SK-N-MC (cell line): ENCODE data around the gene HS2ST1.

Experiments
- DNase-seq: peaks from one replicate; pipeline ENCODE4 v3.0.0-alpha.2; 2011; ENCODE audit warnings: low read depth, low spot score
- H3K27ac ChIP-seq: fragments of 200-600 bp; sonication (generic); 2 replicates; pipeline ENCODE4 v1.5.1; 2016; ENCODE audit warnings: mixed run types
- H3K36me3 ChIP-seq: fragments of 200-600 bp; sonication (generic); 2 replicates; pipeline ENCODE4 v1.6.1; 2017; ENCODE audit warnings: antibody characterized with exemption, low read length, mixed read lengths; ENCODE audit not compliant: insufficient read depth
- H3K4me3 ChIP-seq: fragments of 200-600 bp; sonication (generic); 2 replicates; pipeline ENCODE4 v1.5.1; 2016
- H3K9ac ChIP-seq: fragments of 200-600 bp; sonication (generic); 2 replicates; pipeline ENCODE4 v1.8.0; 2017; ENCODE audit warnings: mixed run types, mixed read lengths; ENCODE audit not compliant: insufficient read length
- H3K9me3 ChIP-seq: fragments of 200-600 bp; sonication (generic); 2 replicates; pipeline ENCODE4 v1.6.1; 2017; ENCODE audit warnings: low read depth, mild to moderate bottlenecking, antibody characterized with exemption, low read length, moderate library complexity, mixed read lengths
- EZH2 ChIP-seq: fragments of 200-600 bp; sonication (generic); IDR thresholded peaks from one replicate; pipeline ENCODE4 v1.6.1; 2017; ENCODE audit warnings: antibody characterized with exemption
- FOXP2 ChIP-seq: optimal IDR thresholded peaks from 2 replicates; pipeline ENCODE3; 2011; ENCODE audit warnings: mild to moderate bottlenecking, moderate library complexity; ENCODE audit not compliant: insufficient read depth; ENCODE audit errors: extremely low read length, control extremely low read depth
- POLR2AphosphoS5 ChIP-seq: IDR thresholded peaks from 2 replicates; pipeline ENCODE4 v1.6.1; 2012; ENCODE audit warnings: mild to moderate bottlenecking, low read depth, low read length, borderline replicate concordance

Gene HS2ST1

DNA sequence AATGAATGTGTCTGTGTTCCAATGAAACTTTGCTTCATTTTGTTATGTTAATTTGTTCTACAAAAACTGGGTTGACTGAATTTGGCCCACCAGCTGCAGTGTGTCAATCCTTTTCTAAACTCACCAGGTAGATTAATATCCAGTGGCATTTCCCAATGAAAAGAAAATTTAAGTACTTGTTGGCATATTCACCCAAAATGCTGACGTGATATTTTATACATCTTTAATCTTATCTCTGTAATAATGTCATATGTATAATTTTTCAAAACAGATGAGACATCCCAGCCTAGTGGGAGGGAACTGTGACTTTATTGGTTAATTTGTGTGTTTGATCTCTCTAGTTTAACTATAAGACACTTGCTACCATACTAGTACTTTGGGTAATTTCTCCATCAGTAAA, 8.6 kb upstream of the HS2ST1 start:
- Histone ChIP-seq H3K9ac (no peak overlapping the region), H3K36me3 (peaks cover 68% of the 10 kb centered on the region), H3K9me3 (no peaks in the 10 kb centered on the region), H3K4me3 (no peak overlapping the region), H3K27ac (no peak overlapping the region)
- TF ChIP-seq EZH2 (no peak), FOXP2 (no peak), POLR2AphosphoS5 (no peak)
- no peak for DNase-seq

GRCh38 chr1:86906419-86906818, 8.0 kb upstream of the HS2ST1 start:
- Histone ChIP-seq H3K27ac (no peak overlapping the region), H3K4me3 (no peak overlapping the region), H3K9ac (no peak overlapping the region), H3K9me3 (no peaks in the 10 kb centered on the region), H3K36me3 (peaks cover 68% of the 10 kb centered on the region)
- no peak for TF ChIP-seq EZH2
- TF ChIP-seq FOXP2: no peak
- TF ChIP-seq POLR2AphosphoS5: no peak
- peak; percentile 37 for DNase-seq

DNA sequence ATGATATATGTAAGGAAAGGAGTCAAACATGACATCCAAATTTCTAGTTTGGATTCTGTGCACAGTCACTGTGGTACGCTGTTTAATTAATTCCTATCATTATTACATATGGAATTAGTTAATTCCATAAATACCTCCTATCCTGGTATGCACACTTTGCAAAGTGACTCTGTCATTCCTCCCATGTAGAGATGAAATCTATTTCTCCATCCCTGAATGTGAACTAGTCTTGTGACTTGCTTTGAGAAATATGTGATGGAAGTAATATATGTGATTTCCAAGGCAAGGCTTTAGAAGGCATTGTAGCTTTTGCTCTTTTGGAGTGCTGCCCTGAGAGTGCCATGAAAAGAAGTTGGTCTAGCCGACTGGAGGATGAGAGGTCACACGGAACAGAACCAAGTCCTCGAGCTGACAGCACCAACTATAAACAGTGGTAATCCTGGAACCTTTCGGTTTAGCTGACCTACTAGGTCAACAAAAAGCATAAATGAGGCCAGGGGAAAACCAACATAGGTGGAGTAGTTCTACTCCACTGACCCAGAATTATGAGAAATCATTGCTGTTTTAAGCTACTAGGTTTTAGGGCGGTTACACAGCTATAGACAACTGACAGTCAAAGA, 2.0 kb upstream of the HS2ST1 start:
- H3K9me3 ChIP-seq: no peaks in the 10 kb centered on the region
- no peak for DNase-seq
- peak overlapping the region; percentile 98 for H3K4me3 ChIP-seq
- H3K36me3 ChIP-seq: peaks cover 40% of the 10 kb centered on the region
- TF ChIP-seq EZH2 (no peak), POLR2AphosphoS5 (no peak), FOXP2 (no peak)
- peak overlapping the region; percentile 99 for H3K9ac ChIP-seq
- no peak overlapping the region for H3K27ac ChIP-seq

DNA sequence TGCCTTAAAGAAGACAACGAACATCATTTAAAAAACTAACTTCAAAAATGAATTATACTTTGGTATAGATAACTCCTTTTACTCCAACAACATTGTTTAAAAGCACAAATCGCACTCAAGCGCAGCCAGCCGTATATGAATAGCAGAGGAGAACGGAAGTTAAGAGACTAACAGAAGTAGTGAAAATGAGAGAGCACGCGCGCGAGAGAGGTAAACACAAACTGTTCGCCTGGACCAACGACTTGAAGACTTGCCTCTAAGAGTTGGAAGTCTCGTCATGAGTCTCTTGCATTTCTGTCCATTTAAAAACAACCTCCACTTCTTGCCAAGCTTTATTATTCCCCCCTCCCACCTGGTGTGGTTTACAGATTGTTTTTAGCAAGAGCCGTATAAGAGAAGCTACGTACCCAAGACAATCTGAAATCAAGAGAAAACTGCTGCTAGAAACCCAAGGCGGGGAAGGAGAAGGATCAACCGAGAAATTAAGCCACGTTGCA, 988 bp upstream of the HS2ST1 start:
- DNase-seq: peak; percentile 18
- no peaks in the 10 kb centered on the region for H3K9me3 ChIP-seq
- H3K36me3 ChIP-seq: peaks cover 29% of the 10 kb centered on the region
- peak overlapping the region; percentile 99 for H3K9ac ChIP-seq
- no peak for TF ChIP-seq POLR2AphosphoS5
- TF ChIP-seq FOXP2: no peak
- TF ChIP-seq EZH2: no peak
- peak overlapping the region; percentile 98 for H3K4me3 ChIP-seq
- peak overlapping the region; percentile 93 for H3K27ac ChIP-seq

- Histone ChIP-seq H3K9me3 (no peaks in the 10 kb centered on the region), H3K36me3 (peaks cover 23% of the 10 kb centered on the region), H3K4me3 (peak within 1 kb of the TSS; percentile 98), H3K9ac (peak within 1 kb of the TSS; percentile 99), H3K27ac (peak within 1 kb of the TSS; percentile 93)
- DNase-seq: peak; percentile 100
- TF ChIP-seq EZH2 (no peak), FOXP2 (no peak), POLR2AphosphoS5 (peak; percentile 98)
These were observed 387 bp upstream of the HS2ST1 start, which contains the start of gene SELENOF for GRCh38 chr1:86913896-86914600. Gene SELENOF (minus strand): TSS chr1:86914126. CDS start chr1:86914111, 15 bp downstream.

DNA sequence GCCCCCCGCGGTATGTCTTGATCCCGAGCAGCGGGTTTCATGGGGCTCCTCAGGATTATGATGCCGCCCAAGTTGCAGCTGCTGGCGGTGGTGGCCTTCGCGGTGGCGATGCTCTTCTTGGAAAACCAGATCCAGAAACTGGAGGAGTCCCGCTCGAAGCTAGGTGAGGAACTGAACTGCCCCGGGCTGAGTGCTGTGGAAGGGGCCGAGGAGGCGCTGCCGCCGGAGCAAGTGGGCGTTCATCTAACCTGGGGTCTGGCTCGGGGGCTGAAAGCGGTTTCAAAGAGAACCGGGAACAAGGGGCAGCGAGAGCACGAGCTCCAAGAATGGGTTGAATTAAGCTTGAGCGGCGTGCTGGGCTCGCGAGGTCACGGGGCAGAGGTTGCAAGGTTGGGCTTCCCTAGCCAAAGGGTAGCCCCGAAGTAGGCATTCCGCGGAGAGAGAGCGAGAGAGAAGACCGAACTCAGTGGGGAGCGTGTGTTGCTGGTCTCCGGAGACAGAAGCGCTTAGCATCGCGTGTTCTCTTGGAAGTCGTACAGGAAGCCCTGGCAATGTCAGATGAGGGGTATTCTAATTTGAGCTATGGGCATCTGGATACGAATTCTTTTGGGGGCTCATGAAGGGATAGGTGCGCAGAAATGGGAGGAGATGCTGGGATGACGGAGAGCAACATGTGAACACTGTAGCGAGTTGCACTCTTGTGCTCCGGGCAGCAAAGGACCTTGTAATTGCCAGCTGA, 732 bp downstream of the HS2ST1 start:
- TF ChIP-seq EZH2 (no peak), FOXP2 (no peak), POLR2AphosphoS5 (no peak)
- DNase-seq: peak; percentile 16
- Histone ChIP-seq H3K27ac (no peak overlapping the region), H3K4me3 (peak overlapping the region; percentile 93), H3K9me3 (no peaks in the 10 kb centered on the region), H3K9ac (peak overlapping the region; percentile 76), H3K36me3 (peaks cover 13% of the 10 kb centered on the region)

- Histone ChIP-seq H3K9ac (peak overlapping the region; percentile 76), H3K4me3 (peak overlapping the region; percentile 93), H3K9me3 (no peaks in the 10 kb centered on the region), H3K27ac (no peak overlapping the region), H3K36me3 (peaks cover 8% of the 10 kb centered on the region)
- no peak for TF ChIP-seq POLR2AphosphoS5
- no peak for TF ChIP-seq FOXP2
- TF ChIP-seq EZH2: no peak
- no peak for DNase-seq
These were observed 1.4 kb downstream of the HS2ST1 start for GRCh38 chr1:86915737-86916235.

DNA sequence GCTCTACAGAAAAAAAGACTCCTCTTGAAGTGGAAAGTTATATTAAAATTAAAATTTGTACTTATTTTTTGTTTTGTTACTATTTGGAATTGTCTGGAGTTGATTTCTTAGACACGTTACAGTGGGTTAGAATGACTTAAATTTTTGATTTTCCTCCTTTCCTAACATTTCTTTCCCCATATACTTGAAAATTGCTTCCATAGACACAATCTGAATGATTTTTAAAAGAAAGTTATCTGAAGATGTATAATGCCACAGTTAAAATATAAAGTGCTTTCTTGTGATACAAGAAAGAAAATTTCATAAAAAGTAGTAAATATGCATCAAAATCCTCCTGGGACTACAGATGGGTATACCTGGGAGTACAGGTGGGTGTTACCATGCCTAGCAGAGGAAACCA, 2.3 kb downstream of the HS2ST1 start:
- peak overlapping the region; percentile 93 for H3K4me3 ChIP-seq
- H3K36me3 ChIP-seq: no peaks in the 10 kb centered on the region

More for the DNA sequence above, 2.3 kb downstream of the HS2ST1 start:
- Histone ChIP-seq H3K9me3 (no peaks in the 10 kb centered on the region), H3K9ac (no peak overlapping the region), H3K27ac (no peak overlapping the region)
- TF ChIP-seq POLR2AphosphoS5: no peak
- no peak for TF ChIP-seq EZH2
- TF ChIP-seq FOXP2: no peak
- no peak for DNase-seq
